Thoracic aorta (tissue), 2 donors: ENCODE results near the gene TPM3. TPM values are rescaled to one million over a fixed set of nuclear protein-coding genes. Genes with fewer than 3 reads are reported as not detected.
"Not testable (repeated sequence)": the region's sequence is repeated elsewhere in the genome, so short reads cannot be mapped to it uniquely, and the experiment has no call there.

Experiments used
- ATAC-seq: fragments of 150-250 bp; one replicate; pipeline ENCODE4 v1.8.0; 2017; ENCODE audit warnings: low read depth; ENCODE audit not compliant: insufficient number of reproducible peaks, low FRiP score
- DNase-seq: peaks from one replicate; pipeline ENCODE4 v3.0.0-alpha.2; 2020; ENCODE audit warnings: low spot score
- H3K27ac ChIP-seq, 2 donors: fragments of 200-600 bp; sonication (generic); 1 replicate in 1 of 2; 2 replicates in 1 of 2; pipeline ENCODE4 v1.5.1; 2016; ENCODE audit warnings: mild to moderate bottlenecking in 2 of 2, moderate library complexity in 2 of 2
- H3K27me3 ChIP-seq: fragments of 200-600 bp; sonication (generic); replicated peaks from 2 replicates; pipeline ENCODE4 v1.6.0; 2016; ENCODE audit warnings: mild to moderate bottlenecking; ENCODE audit not compliant: insufficient read depth
- H3K36me3 ChIP-seq: fragments of 200-600 bp; sonication (generic); one replicate; pipeline ENCODE4 v1.5.1; 2016
- H3K4me1 ChIP-seq, 2 donors: fragments of 200-600 bp; sonication (generic); 1 replicate in 1 of 2; 2 replicates in 1 of 2; pipeline versions ENCODE4 v1.5.1 to v1.6.0; 2016; ENCODE audit warnings: low read depth in 2 of 2, mild to moderate bottlenecking in 1 of 2; ENCODE audit not compliant: control insufficient read depth in 1 of 2
- H3K4me3 ChIP-seq: fragments of 200-600 bp; sonication (generic); 2 replicates; pipeline ENCODE4 v1.5.1; 2016; ENCODE audit warnings: mild to moderate bottlenecking
- H3K9me3 ChIP-seq: fragments of 200-600 bp; sonication (generic); 2 replicates; pipeline ENCODE4 v1.5.1; 2016
- total RNA-seq, 2 donors: library from RNA; depleted of rRNA; stranded (reverse); fragments of >200 nt; gene quantifications; one replicate each; pipeline versions ENCODE4 v1.1.0 to v1.2.3, GENCODE V29; 2016
- TF ChIP-seq, protein P1 (sequence below): fragments of 200-600 bp; sonication (generic); IDR thresholded peaks from one replicate; pipeline ENCODE4 v1.5.1; 2019; ENCODE audit warnings: antibody characterized with exemption

TPM3 gene
- total RNA-seq, 2 donors from 2014 or later = 146 to 331 TPM

DNA sequence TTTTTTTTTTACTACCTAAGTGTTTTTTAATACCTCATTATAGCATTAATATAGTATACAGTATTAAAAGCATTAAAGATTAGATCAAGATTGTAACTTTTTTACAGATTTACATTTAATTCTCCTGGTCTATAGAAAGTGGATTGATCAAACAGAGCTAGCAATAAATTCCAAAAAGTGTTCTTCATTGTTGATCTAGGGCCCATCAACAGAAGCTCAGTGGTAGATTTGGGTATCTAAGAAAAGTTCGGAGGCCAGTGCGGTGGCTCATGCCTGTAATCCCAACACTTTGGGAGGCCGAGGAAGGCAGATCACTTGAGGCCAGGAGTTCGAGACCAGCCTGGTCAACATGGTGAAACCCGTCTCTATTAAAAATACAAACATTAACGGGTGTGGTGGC is 49.5 kb downstream of the TPM3 start:
- Histone ChIP-seq H3K9me3 (no peaks in the 10 kb centered on the region), H3K4me1 (no peaks in the 10 kb centered on the region), H3K4me3 (no peak overlapping the region), H3K36me3 (no peaks in the 10 kb centered on the region), H3K27me3 (no peaks in the 10 kb centered on the region), H3K27ac (no peak overlapping the region)
- TF ChIP-seq, protein P1, sequence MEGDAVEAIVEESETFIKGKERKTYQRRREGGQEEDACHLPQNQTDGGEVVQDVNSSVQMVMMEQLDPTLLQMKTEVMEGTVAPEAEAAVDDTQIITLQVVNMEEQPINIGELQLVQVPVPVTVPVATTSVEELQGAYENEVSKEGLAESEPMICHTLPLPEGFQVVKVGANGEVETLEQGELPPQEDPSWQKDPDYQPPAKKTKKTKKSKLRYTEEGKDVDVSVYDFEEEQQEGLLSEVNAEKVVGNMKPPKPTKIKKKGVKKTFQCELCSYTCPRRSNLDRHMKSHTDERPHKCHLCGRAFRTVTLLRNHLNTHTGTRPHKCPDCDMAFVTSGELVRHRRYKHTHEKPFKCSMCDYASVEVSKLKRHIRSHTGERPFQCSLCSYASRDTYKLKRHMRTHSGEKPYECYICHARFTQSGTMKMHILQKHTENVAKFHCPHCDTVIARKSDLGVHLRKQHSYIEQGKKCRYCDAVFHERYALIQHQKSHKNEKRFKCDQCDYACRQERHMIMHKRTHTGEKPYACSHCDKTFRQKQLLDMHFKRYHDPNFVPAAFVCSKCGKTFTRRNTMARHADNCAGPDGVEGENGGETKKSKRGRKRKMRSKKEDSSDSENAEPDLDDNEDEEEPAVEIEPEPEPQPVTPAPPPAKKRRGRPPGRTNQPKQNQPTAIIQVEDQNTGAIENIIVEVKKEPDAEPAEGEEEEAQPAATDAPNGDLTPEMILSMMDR = no peak
- DNase-seq (no peak), ATAC-seq (no peak)

DNA sequence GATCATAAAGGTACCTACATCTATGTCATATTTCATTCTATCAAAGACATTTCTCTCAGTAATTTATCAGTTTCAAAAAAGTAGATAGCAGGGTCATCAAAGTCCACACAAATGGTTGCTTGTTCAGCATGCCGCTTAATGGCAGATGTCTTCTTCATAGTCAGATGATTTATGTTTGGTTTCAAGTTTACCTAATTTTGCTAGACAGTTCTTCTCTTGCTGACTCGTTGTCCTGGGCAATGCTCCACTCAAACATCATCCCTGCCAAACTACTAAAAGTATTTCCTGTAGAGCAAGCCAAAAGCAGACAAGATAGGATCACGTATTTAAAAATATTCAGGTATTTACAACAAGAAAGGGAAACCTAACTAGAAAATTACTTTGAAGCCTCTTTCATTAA is 50.7 kb downstream of the TPM3 start:
- Histone ChIP-seq H3K9me3 (no peaks in the 10 kb centered on the region), H3K4me1 (no peaks in the 10 kb centered on the region), H3K27me3 (no peaks in the 10 kb centered on the region), H3K27ac (no peak overlapping the region), H3K36me3 (no peaks in the 10 kb centered on the region), H3K4me3 (no peak overlapping the region)
- TF ChIP-seq, protein P1 = no peak
- no peak for DNase-seq
- ATAC-seq = no peak

DNA sequence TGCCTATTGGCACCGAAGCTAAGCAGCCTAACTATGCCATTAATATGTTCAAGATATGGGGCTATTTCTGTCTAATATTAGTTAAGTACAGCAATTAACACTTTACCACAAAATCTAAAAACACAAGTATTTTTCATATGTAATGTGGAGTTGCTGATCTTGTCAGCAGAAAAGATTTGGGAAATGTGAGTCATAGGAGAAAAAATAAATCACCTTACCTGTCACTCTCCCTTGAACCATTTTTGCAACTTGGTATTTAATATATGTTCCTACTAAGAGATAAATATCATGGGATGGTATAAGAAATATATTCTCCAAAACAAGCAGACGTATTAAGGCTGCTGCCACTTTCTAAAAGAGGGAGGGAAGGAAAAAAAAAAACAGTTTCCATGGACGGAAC is 54.0 kb downstream of the TPM3 start:
- H3K36me3 ChIP-seq = no peaks in the 10 kb centered on the region
- DNase-seq (no peak), ATAC-seq (no peak)
- no peak overlapping the region for H3K4me3 ChIP-seq
- no peaks in the 10 kb centered on the region for H3K27me3 ChIP-seq
- TF ChIP-seq, protein P1 = no peak
- no peak overlapping the region for H3K27ac ChIP-seq
- H3K4me1 ChIP-seq = no peaks in the 10 kb centered on the region
- no peaks in the 10 kb centered on the region for H3K9me3 ChIP-seq

DNA sequence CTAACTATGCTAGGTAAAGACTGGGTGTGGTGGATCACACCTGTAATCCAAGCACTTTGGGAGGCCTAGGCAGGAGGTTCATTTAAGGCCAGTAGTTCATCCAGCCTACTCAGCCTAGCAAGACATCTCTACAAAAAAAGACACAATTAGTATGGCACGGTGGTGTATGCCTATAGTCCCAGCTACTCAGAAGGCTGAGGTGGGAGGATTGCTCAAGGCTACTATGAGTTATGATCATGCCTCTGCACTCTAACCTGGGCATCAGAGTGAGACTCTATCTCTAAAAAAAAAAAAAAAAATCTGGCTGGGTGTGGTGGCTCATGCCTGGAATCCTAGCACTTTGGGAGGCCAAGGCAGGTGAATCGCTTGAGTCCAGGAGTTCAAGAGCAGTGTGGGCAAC is 58.6 kb downstream of the TPM3 start:
- Histone ChIP-seq H3K27ac (no peak overlapping the region), H3K4me3 (no peak overlapping the region), H3K36me3 (no peaks in the 10 kb centered on the region), H3K9me3 (no peaks in the 10 kb centered on the region), H3K4me1 (no peaks in the 10 kb centered on the region), H3K27me3 (no peaks in the 10 kb centered on the region)
- DNase-seq (no peak), ATAC-seq (no peak)
- TF ChIP-seq, protein P1 = no peak

DNA sequence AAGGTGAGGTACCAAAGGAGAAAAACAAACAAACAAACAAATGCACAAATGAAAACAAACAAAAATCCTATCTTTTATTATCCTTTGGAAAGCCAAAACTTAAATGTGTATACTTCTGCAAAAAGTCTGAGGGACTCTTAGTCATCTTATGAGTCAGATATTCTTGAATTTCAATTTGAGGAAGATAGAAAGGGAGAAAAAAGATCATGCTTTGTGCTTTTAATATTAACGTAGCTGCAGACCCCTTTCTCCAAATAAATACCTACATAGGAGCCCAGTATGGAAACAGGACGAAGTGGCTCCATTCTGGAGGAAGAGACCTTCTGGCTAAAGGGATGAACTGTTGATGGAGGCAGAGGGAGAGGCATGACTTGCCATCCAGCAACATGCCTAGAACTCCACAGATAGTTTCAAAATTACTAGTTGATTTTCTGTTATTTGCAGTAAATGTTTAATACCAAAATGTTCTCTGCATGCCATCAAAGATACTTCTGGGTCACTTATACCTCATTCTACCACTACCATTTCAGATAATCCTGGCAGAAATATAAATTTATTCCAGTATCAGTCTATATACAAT is 62.4 kb downstream of the TPM3 start:
- no peaks in the 10 kb centered on the region for H3K9me3 ChIP-seq
- no peak overlapping the region for H3K4me3 ChIP-seq
- DNase-seq = no peak
- H3K27ac ChIP-seq = no peak overlapping the region
- ATAC-seq = no peak
- no peaks in the 10 kb centered on the region for H3K36me3 ChIP-seq
- H3K27me3 ChIP-seq = no peaks in the 10 kb centered on the region
- TF ChIP-seq, protein P1 = no peak
- H3K4me1 ChIP-seq = no peaks in the 10 kb centered on the region

DNA sequence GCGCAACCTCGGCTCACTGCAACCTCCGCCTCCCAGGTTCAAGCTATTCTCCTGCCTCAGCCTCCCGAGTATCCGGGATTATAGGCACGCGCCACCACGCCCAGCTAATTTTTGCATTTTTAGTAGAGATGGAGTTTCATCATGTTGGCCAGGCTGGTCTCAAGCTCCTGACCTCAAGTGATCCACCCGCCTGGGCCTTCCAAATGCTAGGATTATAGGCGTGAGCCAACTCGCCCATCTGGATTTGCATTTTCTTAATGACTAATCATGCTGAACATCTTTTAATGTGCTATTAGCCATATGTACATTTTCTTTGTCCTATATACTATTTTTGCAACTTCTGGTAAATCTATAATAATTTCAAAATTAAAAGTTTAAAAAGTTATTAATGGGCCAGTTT is 68.7 kb downstream of the TPM3 start:
- H3K4me1 ChIP-seq, H3K27me3 ChIP-seq, H3K36me3 ChIP-seq, H3K27ac ChIP-seq, ATAC-seq, H3K4me3 ChIP-seq, DNase-seq, H3K9me3 ChIP-seq: not testable (repeated sequence)
